ENCODE measurements around the gene YAF2.

GRCh38 chr12:42128327-42128726, 109.7 kb downstream of the YAF2 start:
- TF ChIP-seq POLR2AphosphoS5 (IDR thresholded peaks at IDR 0.05), result no peak
- TF ChIP-seq CTCF (IDR thresholded peaks at IDR 0.05), result no peak
